ENCODE data around the gene VWA5B2. TPM values are rescaled to one million over a fixed set of nuclear protein-coding genes. Genes with fewer than 3 reads are reported as not detected.

VWA5B2 gene
- total and polyA plus RNA-seq, 2 of the 13 experiments (the other 11 are each of a cell fraction or from before 2014, with no cell fraction given) = 0.03 to 0.04 TPM

- TF ChIP-seq STAT6 (CRISPR knock-in tag; IDR thresholded peaks at IDR 0.05; ENCODE audit: borderline replicate concordance) = no peak
- TF ChIP-seq ZNF234 (CRISPR knock-in tag; conservative IDR thresholded peaks at IDR 0.05) = no peak
- no peak for TF ChIP-seq CBX1 (IDR thresholded peaks at IDR 0.05; ENCODE audit: low read depth)
- no peak for TF ChIP-seq YEATS2 (CRISPR knock-in tag; IDR thresholded peaks at IDR 0.05; ENCODE audit: borderline replicate concordance)
- no peak for TF ChIP-seq ZFP41 (CRISPR knock-in tag; IDR thresholded peaks at IDR 0.05; ENCODE audit: borderline replicate concordance)
- no peak for TF ChIP-seq NFRKB (IDR thresholded peaks at IDR 0.05)
- TF ChIP-seq ZNF704 (CRISPR knock-in tag; IDR thresholded peaks at IDR 0.05; ENCODE audit: borderline replicate concordance) = no peak
- no peak for TF ChIP-seq PBX3 (CRISPR knock-in tag; IDR thresholded peaks at IDR 0.05; ENCODE audit: borderline replicate concordance)
- peak; percentile 3; the same call in 1 of the 2 replicates for TF ChIP-seq SAP130 (CRISPR knock-in tag; IDR thresholded peaks at IDR 0.05; ENCODE audit: low read depth)
- TF ChIP-seq CEBPG (CRISPR knock-in tag; IDR thresholded peaks at IDR 0.05) = peak; percentile 71
- no peak for TF ChIP-seq GMEB1 (CRISPR knock-in tag; IDR thresholded peaks at IDR 0.05; ENCODE audit: borderline replicate concordance)
- TF ChIP-seq ELF1 (CRISPR knock-in tag; IDR thresholded peaks at IDR 0.05) = no peak
- no peak for TF ChIP-seq RXRA (CRISPR knock-in tag; IDR thresholded peaks at IDR 0.05)
- TF ChIP-seq REST (IDR thresholded peaks at IDR 0.05; ENCODE audit: borderline replicate concordance in 1 of 2, low read depth in 1 of 2, low read length in 2 of 2) = no peak
- TF ChIP-seq ZNF503 (CRISPR knock-in tag; IDR thresholded peaks at IDR 0.05) = no peak
- TF ChIP-seq ZNF773 (CRISPR knock-in tag; IDR thresholded peaks at IDR 0.05; ENCODE audit: borderline replicate concordance) = no peak
Measured at GRCh38 chr3:184261854-184262763, 32.7 kb downstream of the VWA5B2 start (continued).

Data from HepG2 (cell line).